Stomach (tissue), 9 donors: Measurements from ENCODE around the gene AKR1B1. TPM values are rescaled to one million over a fixed set of nuclear protein-coding genes. Genes with fewer than 3 reads are reported as not detected.

ENCODE experiments used
- DNase-seq, 2 donors: peaks; one replicate each; pipeline versions ENCODE4 v3.0.0 to v3.0.0-alpha.2; 2013 to 2019
- H3K27ac ChIP-seq, 5 donors: fragments of 200-600 bp in 4 of 5; sonication (generic) in 4 of 5; one replicate each; pipeline ENCODE4 v1.5.1; 2013 to 2019; ENCODE audit warnings: mild to moderate bottlenecking in 1 of 5, moderate library complexity in 1 of 5
- H3K27me3 ChIP-seq, 3 donors: fragments of 200-600 bp; sonication (generic); one replicate each; pipeline ENCODE4 v1.5.1; 2017 to 2019; ENCODE audit warnings: mixed run types in 1 of 3
- H3K36me3 ChIP-seq, 4 donors: fragments of 200-600 bp; sonication (generic); 1 replicate in 3 of 4; 2 replicates in 1 of 4; pipeline ENCODE4 v1.5.1; 2016 to 2019
- H3K4me1 ChIP-seq, 4 donors: fragments of 200-600 bp; sonication (generic); one replicate each; pipeline ENCODE4 v1.5.1; 2016 to 2019
- H3K4me3 ChIP-seq, 4 donors: fragments of 200-600 bp; sonication (generic) in 3 of 4; one replicate each; pipeline ENCODE4 v1.5.1; 2016 to 2019; ENCODE audit warnings: mild to moderate bottlenecking in 1 of 4
- H3K9me3 ChIP-seq, 4 donors: fragments of 200-600 bp; sonication (generic); one replicate each; pipeline ENCODE4 v1.5.1; 2016 to 2019
- EP300 ChIP-seq: sonication (generic); formaldehyde crosslinking; IDR thresholded peaks from one replicate; pipeline ENCODE4 v1.6.1; 2017; ENCODE audit warnings: antibody characterized with exemption
- POLR2A ChIP-seq, 4 donors: fragments of 450-650 bp; IDR thresholded peaks; one replicate each; pipeline ENCODE4 v1.6.1; 2016; ENCODE audit warnings: antibody characterized with exemption in 4 of 4, control low read depth in 2 of 4, mild to moderate bottlenecking in 1 of 4, moderate library complexity in 1 of 4
- POLR2AphosphoS5 ChIP-seq, 3 donors: sonication (generic); formaldehyde crosslinking; IDR thresholded peaks; one replicate each; pipeline ENCODE4 v1.6.1; 2016; ENCODE audit warnings: antibody characterized with exemption in 3 of 3
- WGBS, 5 donors: extraction: QIAGEN DNeasy Blood & Tissue Kit in 3 of 5; methylation state at CpG; one replicate each; pipeline versions ENCODE4 v1.1.5 to v1.1.7; 2013 to 2018; 5-methylcytosine and 5-hydroxymethylcytosine counted together
- intact Hi-C: fragments of 100-400 bp; cut with DNase I; formaldehyde crosslinking; loops from one replicate; pipeline ENCODE4 v1.15.1; 2023; ENCODE audit warnings: low total_unique reads
- polyA plus RNA-seq, 3 donors: library from polyadenylated mRNA; stranded (reverse); fragments of 200-250 nt; gene quantifications; one replicate each; pipeline ENCODE4 v1.2.3, GENCODE V29; 2013
- total RNA-seq, 5 donors: library from RNA; depleted of rRNA; stranded (reverse); fragments of >200 nt; gene quantifications; one replicate each; pipeline versions ENCODE4 v1.1.0 to v1.2.3, GENCODE V29; 2014 to 2016
- TF ChIP-seq, protein P1 (sequence below), 7 experiments: fragments of 450-650 bp in 4 of 7; fragments of 200-600 bp in 3 of 7; sonication (generic) in 3 of 7; IDR thresholded peaks; one replicate each; pipeline ENCODE4 v1.5.1; 2016 to 2019; ENCODE audit warnings: antibody characterized with exemption in 7 of 7, control low read depth in 2 of 7, mild to moderate bottlenecking in 1 of 7
- donor health status: healthy with polysubstance abuse.
- donor health status: Bipolar disorder and iron deficiency.
- donor health status: healthy.

Gene AKR1B1
- total and polyA plus RNA-seq, 8 donors = 2.9 to 186 (median 38.5) TPM

DNA sequence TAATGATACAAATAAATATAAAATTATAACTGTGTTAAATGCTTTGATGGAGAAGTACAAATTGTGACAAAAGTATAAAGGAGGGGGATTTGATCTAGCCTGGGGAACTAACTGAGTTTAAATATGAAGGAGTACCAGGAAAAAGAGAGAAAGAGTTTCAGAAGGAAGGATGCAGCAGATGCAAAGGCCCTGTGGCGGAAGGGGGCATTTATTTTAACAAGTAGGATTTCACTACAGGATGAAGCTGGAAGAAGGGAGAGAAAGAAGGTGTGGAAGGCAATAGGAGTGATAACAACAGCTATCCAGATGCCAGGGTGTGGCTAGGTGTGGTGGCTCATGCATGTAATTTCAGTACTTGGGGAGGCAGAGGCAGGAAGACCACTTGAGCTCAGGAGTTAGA lies 55.8 kb downstream of the AKR1B1 start:
- intact Hi-C loops = no loop called here
- H3K36me3 ChIP-seq = no peaks in the 10 kb centered on the region
- H3K9me3 ChIP-seq = no peaks in the 10 kb centered on the region
- no peak overlapping the region for H3K27ac ChIP-seq
- H3K4me1 ChIP-seq = no peaks in the 10 kb centered on the region
- TF ChIP-seq EP300 = no peak
- TF ChIP-seq, protein P1, sequence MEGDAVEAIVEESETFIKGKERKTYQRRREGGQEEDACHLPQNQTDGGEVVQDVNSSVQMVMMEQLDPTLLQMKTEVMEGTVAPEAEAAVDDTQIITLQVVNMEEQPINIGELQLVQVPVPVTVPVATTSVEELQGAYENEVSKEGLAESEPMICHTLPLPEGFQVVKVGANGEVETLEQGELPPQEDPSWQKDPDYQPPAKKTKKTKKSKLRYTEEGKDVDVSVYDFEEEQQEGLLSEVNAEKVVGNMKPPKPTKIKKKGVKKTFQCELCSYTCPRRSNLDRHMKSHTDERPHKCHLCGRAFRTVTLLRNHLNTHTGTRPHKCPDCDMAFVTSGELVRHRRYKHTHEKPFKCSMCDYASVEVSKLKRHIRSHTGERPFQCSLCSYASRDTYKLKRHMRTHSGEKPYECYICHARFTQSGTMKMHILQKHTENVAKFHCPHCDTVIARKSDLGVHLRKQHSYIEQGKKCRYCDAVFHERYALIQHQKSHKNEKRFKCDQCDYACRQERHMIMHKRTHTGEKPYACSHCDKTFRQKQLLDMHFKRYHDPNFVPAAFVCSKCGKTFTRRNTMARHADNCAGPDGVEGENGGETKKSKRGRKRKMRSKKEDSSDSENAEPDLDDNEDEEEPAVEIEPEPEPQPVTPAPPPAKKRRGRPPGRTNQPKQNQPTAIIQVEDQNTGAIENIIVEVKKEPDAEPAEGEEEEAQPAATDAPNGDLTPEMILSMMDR (IDR thresholded peaks at IDR 0.05) = no peak
- H3K4me3 ChIP-seq = no peak overlapping the region
- DNase-seq = no peak
- WGBS, 5 donors = 92 to 100% (median 96%) methylated on average over 1 of the region's 1 CpG
- H3K27me3 ChIP-seq = peaks cover 0 to 4% (median 0%) of the 10 kb centered on the region in 3 donors

DNA sequence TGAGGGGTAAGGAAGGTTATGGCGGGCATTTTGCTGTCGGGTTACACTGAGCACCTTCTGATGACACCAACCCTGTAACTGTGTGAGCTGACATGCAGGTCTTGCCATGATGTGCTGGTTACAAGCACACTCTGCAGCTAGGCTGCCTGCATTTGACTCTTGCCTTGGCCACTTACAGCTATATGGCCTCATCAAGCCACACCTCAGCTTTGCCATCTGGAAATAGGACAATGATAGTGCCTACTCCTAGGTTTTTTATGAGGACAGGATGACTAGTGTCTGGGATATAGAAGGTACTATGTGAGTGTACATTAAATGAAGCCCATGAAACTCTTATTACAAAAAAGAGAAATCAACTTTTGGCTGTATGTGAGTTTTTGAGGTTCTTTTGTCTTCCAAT lies 58.0 kb downstream of the AKR1B1 start:
- 89 to 100% (median 96%) methylated on average over 2 of the region's 2 CpGs for WGBS, 5 donors
- DNase-seq = no peak
- Histone ChIP-seq H3K9me3 (no peaks in the 10 kb centered on the region), H3K27me3 (peaks cover 0 to 4% (median 0%) of the 10 kb centered on the region in 3 donors), H3K4me1 (no peaks in the 10 kb centered on the region), H3K36me3 (no peaks in the 10 kb centered on the region), H3K4me3 (no peak overlapping the region), H3K27ac (no peak overlapping the region)
- intact Hi-C loops = no loop called here
- TF ChIP-seq, protein P1 (IDR thresholded peaks at IDR 0.05) = no peak
- no peak for TF ChIP-seq EP300
- no peak for TF ChIP-seq POLR2AphosphoS5 (IDR thresholded peaks at IDR 0.05)
- TF ChIP-seq POLR2A (IDR thresholded peaks at IDR 0.05) = no peak

DNA sequence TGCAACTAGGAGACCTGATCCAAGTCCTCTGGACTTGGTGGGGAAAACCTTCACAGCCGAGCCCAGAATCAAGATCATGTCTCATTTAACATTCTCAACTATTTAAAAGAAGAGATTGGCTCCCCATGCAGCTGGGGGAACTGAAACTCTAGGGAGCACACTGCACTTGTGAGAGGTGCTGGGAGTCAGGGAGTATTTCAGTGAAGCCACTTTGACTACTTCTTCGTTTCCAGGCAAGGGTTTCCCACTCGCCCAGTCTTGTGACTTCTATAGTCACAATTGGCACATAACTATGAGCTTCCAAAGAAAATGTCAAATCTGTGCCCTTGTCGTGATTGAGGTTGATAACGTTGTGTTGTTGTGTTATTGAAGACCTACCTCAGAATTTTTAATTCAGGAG lies 62.9 kb downstream of the AKR1B1 start:
- 79 to 86% (median 84%) methylated on average over 5 of the region's 5 CpGs for WGBS, 5 donors
- no peaks in the 10 kb centered on the region for H3K4me1 ChIP-seq

DNA sequence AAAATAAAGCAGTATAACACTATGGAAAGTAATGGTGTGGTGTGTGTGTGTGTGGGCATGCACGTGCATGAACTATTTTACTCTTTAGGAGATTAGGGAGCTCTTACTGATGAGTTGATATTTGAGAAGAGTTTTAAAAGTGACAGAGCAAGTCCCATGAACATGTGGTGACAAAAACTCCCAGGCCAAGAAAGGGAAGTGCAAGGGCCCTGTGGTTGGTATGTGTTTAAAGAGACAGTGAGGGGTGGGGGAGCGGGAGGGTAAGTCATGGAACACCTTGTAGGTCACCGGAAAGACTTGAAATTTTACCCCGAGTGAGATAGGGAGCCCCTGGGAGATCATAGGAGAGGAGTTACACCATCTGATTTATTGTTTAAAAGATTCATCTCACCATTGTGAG lies 63.3 kb downstream of the AKR1B1 start:
- 75 to 96% (median 87%) methylated on average over 4 of the region's 4 CpGs for WGBS, 5 donors
- no peak overlapping the region for H3K27ac ChIP-seq
- no peaks in the 10 kb centered on the region for H3K27me3 ChIP-seq
- H3K9me3 ChIP-seq = no peaks in the 10 kb centered on the region
- intact Hi-C loops = no loop called here
- H3K36me3 ChIP-seq = no peaks in the 10 kb centered on the region
- no peak overlapping the region for H3K4me3 ChIP-seq
- H3K4me1 ChIP-seq = no peaks in the 10 kb centered on the region
- DNase-seq = no peak
- TF ChIP-seq, protein P1 (IDR thresholded peaks at IDR 0.05) = no peak
- TF ChIP-seq POLR2A (IDR thresholded peaks at IDR 0.05) = no peak
- TF ChIP-seq POLR2AphosphoS5 (IDR thresholded peaks at IDR 0.05) = no peak
- TF ChIP-seq EP300 = no peak

More for the DNA sequence above, 62.9 kb downstream of the AKR1B1 start:
- Histone ChIP-seq H3K27ac (no peak overlapping the region), H3K4me3 (no peak overlapping the region), H3K9me3 (no peaks in the 10 kb centered on the region), H3K36me3 (no peaks in the 10 kb centered on the region), H3K27me3 (no peaks in the 10 kb centered on the region)
- intact Hi-C loops = no loop called here
- TF ChIP-seq, protein P1 (IDR thresholded peaks at IDR 0.05) = no peak
- TF ChIP-seq POLR2AphosphoS5 (IDR thresholded peaks at IDR 0.05) = no peak
- no peak for TF ChIP-seq POLR2A (IDR thresholded peaks at IDR 0.05)
- no peak for TF ChIP-seq EP300
- DNase-seq = no peak
